ENCODE data around the gene GRAP2. TPM values are rescaled to one million over a fixed set of nuclear protein-coding genes. Genes with fewer than 3 reads are reported as not detected.

Gene GRAP2
- total and polyA plus RNA-seq, 10 of the 15 experiments (the other 5 are each of a cell fraction or from before 2014, with no cell fraction given) = 3.3 to 79.1 (median 59.6) TPM

DNA sequence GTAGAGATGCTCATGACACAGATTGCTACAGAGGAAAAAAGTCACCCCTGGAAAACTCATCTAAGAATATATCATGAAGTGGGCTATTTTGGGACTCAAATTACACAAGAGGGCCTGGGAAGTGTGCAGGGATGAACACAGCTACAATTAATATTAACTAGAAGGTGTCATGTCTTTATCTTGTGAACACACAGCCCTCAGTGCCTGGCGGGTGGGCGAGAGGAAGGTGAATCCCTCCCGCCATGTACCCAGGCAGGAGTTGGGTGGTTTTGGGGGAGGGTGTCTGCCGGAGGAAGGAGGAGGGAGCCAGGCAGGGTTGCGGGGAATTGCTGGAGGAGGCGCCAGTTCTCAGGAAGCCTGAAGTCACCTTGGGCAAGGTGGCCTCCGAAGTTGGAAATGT is 88.7 kb downstream of the GRAP2 start (continued):
- no peak for TF ChIP-seq USF1 (IDR thresholded peaks at IDR 0.05; ENCODE audit: borderline replicate concordance, extremely low read length, insufficient read depth, low read depth, low read length)
- TF ChIP-seq POLR2A (IDR thresholded peaks at IDR 0.05; ENCODE audit: low read depth, low read length) = no peak
- TF ChIP-seq STAT1 (conservative IDR thresholded peaks at IDR 0.05) = no peak
- TF ChIP-seq ZNF207 (IDR thresholded peaks at IDR 0.05; ENCODE audit: borderline replicate concordance) = no peak

- H3K4me3 ChIP-seq = no peak overlapping the region
- DNase-seq (ENCODE audit: low read depth, low spot score) (no peak), ATAC-seq (no peak), FAIRE-seq (no peak)
- H3K9me3 ChIP-seq (replicated peaks; ENCODE audit: control insufficient read depth, insufficient read depth, low read length) = no peaks in the 10 kb centered on the region
- in situ Hi-C loops (cut with MboI) (no loop called here), intact Hi-C loops (cut with micrococcal nuclease; ENCODE audit: unreplicated experiment) (no loop called here)
- H3K9ac ChIP-seq (ENCODE audit: control insufficient read depth, insufficient read depth, low read length) = no peak overlapping the region
- POLR2A ChIA-PET = interaction anchor here (0.5 kb wide), 1 partner anchor 610 kb away, joined by 3 read pairs; no protein-coding TSS in a partner anchor
- H3K4me2 ChIP-seq (ENCODE audit: control insufficient read depth, insufficient read depth) = no peak overlapping the region
- no peaks in the 10 kb centered on the region for H3K79me2 ChIP-seq (ENCODE audit: control insufficient read depth, insufficient read depth, low read length)
- H3K4me1 ChIP-seq (ENCODE audit: control insufficient read depth, insufficient read depth, low read length) = peaks cover 4% of the 10 kb centered on the region
- no peaks in the 10 kb centered on the region for H3K36me3 ChIP-seq (ENCODE audit: control insufficient read depth in 2 of 2, insufficient read depth in 2 of 2, low read length in 1 of 2)
- RAD21 ChIA-PET (ENCODE audit: unreplicated experiment) = no interaction called here
- H3K27ac ChIP-seq (ENCODE audit: control insufficient read depth, insufficient read depth) = no peak overlapping the region
- H2AFZ ChIP-seq (ENCODE audit: control insufficient read depth, low read depth, low read length) = no peak overlapping the region
- SMC1A ChIA-PET (ENCODE audit: uncharacterized antibody, unreplicated experiment) = interaction anchor here (0.9 to 1.5 kb wide), 2 partner anchors 25 to 48 kb away, joined by 3 read pairs; no protein-coding TSS in a partner anchor
- TF ChIP-seq NR2F1 (conservative IDR thresholded peaks at IDR 0.05) = no peak
- TF ChIP-seq, protein P1, sequence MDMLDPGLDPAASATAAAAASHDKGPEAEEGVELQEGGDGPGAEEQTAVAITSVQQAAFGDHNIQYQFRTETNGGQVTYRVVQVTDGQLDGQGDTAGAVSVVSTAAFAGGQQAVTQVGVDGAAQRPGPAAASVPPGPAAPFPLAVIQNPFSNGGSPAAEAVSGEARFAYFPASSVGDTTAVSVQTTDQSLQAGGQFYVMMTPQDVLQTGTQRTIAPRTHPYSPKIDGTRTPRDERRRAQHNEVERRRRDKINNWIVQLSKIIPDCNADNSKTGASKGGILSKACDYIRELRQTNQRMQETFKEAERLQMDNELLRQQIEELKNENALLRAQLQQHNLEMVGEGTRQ (IDR thresholded peaks at IDR 0.05; ENCODE audit: borderline replicate concordance, low read depth, low read length) = no peak
- no peak for TF ChIP-seq ATF3 (IDR thresholded peaks at IDR 0.05; ENCODE audit: borderline replicate concordance, extremely low read depth, low read depth, low read length)
- BruUV-seq (replicated peaks) = no TSS peak
- CTCF ChIA-PET = interaction anchor here (1.4 kb wide), 1 partner anchor 58 kb away, joined by 5 read pairs; no protein-coding TSS in a partner anchor
- WGBS (ENCODE audit: insufficient coverage, insufficient replicate concordance, low lambda C conversion rate, missing lambda C conversion rate) = 66% methylated on average over 3 of the region's 3 CpGs
- H4K20me1 ChIP-seq (ENCODE audit: control insufficient read depth, insufficient read depth) = no peaks in the 10 kb centered on the region
- H3K27me3 ChIP-seq (replicated peaks in 1 of 2; ENCODE audit: control insufficient read depth in 2 of 2, insufficient read depth in 2 of 2, low read length in 1 of 2) = peaks cover 2 to 6% of the 10 kb centered on the region in 2 experiments
These were observed 89.8 kb downstream of the GRAP2 start for GRCh38 chr22:39990686-39991085.
